GM21447 (cell line): ENCODE measurements around the gene TBX2.

Experiments used
- ATAC-seq: cut with Tn5 transposase; IDR thresholded peaks from one replicate; pipeline ENCODE4 v1.9.1; 2021; ENCODE audit not compliant: unreplicated experiment

Gene TBX2

GRCh38 chr17:61387511-61388305, 11.9 kb upstream of the TBX2 start:
- no peak for ATAC-seq

GRCh38 chr17:61388561-61389356, 10.9 kb upstream of the TBX2 start:
- ATAC-seq: no peak

- no peak for ATAC-seq
These were observed 9.8 kb upstream of the TBX2 start for GRCh38 chr17:61389670-61390478.

GRCh38 chr17:61390479-61390791, 9.2 kb upstream of the TBX2 start:
- ATAC-seq: no peak

DNA sequence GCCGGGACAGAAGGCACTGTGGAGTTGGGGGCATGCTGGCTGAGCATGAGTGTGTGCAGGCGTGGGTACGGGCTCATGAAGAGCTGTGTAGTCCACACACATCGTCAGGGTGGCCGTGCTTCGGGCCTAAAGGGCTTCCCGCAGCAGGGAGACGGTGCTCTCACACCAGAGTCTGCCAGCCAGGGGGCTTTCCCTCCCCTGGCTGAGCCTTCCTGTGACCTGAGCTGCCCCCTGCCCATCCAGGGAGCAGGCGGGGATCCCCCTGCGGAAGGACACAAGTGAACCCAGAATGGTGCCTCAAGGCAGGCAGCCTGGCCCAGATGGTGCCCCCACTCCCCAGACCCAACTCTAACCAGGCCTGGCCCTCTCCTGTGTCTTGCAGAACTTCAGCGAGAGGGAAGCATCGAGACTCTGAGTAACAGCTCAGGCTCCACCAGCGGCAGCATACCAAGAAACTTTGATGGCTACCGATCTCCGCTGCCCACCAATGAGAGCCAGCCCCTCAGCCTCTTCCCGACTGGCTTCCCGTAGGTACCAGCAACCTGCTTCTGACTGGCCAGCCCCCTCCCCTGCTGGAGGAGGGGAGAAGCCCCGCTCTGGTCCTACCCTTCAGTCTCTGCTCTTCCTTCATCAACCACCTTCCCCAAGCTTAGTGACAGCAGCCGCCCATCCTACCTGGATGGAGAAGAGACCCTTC, 7.9 kb upstream of the TBX2 start:
- ATAC-seq: no peak

DNA sequence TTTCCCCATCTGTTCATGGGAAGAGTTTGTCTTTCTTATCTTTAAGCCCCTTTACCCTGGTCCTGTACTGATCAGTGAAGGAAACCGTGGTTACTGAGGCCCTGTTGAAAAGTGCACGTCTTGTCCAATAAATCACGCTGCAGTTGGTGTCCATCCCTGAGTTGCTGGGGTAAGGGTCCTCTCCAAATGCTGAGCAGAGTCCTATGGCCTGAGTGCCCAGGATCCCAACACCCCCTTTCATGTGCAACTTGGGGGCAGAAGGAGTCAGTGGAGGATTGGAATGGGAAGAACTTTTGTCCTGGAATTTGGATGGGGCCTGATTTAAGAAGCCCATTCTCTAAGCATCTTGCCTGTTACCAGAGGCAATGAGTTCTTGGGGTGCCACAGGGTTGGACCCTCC, 7.0 kb upstream of the TBX2 start:
- no peak for ATAC-seq

GRCh38 chr17:61393550-61393903, 6.1 kb upstream of the TBX2 start:
- no peak for ATAC-seq

DNA sequence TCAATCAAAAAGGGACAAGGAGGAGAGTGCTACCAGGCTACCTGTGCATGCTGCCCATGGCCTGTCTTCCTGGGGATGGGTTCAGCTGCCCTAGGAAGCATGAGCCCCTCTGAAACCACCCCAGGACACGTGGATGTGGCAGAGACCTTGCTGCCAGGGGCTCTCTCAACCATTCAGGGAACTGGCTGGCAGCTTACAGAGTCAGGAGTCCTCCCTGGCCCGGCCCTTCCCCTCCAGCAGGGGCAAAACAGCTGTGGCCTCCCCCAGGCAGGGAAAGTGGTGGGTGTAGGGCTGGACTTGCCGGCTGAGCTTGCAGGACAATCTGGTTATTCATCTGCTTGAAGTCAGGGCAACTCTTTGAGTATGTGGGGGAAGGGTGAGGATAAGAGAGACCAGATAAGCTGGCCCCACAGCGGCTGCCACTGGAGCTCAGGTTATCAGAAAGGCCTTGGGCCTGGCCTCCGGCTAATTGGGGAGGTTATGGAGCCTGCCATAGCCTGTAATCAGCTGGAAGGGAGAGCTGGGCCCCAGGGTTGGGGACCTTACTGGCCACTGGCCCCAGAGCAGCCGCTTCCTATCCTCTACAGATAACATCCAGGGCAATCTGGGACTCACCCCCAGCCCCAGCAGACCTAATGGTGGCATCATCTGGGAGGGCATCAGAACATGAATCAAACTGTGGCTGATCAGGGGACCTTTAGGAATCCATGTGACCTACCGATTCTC, 5.6 kb upstream of the TBX2 start:
- ATAC-seq: no peak

GRCh38 chr17:61394630-61395408, 4.8 kb upstream of the TBX2 start:
- no peak for ATAC-seq

GRCh38 chr17:61395409-61395982, 4.1 kb upstream of the TBX2 start:
- ATAC-seq: no peak

GRCh38 chr17:61395983-61396585, 3.6 kb upstream of the TBX2 start:
- no peak for ATAC-seq

DNA sequence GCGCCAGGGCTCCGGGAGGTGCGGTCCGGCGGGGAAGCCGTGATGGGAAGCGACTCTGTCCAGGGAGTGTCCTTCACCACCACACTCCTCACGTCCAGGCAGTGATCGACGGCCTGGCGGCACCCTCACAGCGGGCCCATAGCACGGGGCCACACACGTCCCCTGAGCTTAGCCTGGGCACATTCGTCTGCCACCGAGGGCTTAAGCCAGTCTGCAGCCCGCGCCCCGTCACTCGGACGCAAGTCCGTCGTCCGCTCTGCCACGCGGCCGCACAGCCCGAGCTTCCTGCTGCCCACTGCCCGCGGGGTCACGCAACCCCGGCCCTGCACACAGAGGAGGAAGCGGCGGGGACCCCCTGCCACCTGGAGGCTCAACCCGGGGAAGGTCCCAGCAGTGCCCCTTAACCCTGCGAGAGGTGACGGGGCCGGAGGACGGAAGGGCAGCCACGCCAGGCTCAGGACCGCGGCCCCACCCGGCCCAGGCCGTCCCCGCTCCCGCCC, 3.0 kb upstream of the TBX2 start:
- ATAC-seq: no peak

GRCh38 chr17:61397086-61397842, 2.4 kb upstream of the TBX2 start:
- ATAC-seq: no peak

GRCh38 chr17:61398721-61399130, 917 bp upstream of the TBX2 start:
- no peak for ATAC-seq

DNA sequence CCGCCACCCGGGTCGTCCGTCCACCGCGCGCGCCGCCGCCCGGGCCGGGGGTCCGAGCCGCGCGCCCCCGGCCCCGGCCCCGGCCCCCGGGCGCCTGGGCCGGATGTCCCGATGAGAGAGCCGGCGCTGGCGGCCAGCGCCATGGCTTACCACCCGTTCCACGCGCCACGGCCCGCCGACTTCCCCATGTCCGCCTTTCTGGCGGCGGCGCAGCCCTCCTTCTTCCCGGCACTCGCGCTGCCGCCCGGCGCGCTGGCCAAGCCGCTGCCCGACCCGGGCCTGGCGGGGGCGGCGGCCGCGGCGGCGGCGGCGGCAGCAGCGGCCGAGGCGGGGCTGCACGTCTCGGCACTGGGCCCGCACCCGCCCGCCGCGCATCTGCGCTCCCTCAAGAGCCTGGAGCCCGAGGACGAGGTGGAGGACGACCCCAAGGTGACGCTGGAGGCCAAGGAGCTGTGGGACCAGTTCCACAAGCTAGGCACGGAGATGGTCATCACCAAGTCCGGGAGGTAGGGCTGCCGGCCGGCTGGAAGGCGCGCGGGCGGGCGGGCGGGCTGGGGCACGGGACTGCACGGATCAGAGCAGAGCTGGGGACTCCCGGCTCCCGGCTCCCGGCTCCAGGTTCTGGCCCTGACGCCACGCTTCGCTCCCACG, 548 bp downstream of the TBX2 start:
- no peak for ATAC-seq

GRCh38 chr17:61400717-61401388, 1.2 kb downstream of the TBX2 start:
- no peak for ATAC-seq
